Measurements from ENCODE around the gene ATN1.

The ATN1 gene

DNA sequence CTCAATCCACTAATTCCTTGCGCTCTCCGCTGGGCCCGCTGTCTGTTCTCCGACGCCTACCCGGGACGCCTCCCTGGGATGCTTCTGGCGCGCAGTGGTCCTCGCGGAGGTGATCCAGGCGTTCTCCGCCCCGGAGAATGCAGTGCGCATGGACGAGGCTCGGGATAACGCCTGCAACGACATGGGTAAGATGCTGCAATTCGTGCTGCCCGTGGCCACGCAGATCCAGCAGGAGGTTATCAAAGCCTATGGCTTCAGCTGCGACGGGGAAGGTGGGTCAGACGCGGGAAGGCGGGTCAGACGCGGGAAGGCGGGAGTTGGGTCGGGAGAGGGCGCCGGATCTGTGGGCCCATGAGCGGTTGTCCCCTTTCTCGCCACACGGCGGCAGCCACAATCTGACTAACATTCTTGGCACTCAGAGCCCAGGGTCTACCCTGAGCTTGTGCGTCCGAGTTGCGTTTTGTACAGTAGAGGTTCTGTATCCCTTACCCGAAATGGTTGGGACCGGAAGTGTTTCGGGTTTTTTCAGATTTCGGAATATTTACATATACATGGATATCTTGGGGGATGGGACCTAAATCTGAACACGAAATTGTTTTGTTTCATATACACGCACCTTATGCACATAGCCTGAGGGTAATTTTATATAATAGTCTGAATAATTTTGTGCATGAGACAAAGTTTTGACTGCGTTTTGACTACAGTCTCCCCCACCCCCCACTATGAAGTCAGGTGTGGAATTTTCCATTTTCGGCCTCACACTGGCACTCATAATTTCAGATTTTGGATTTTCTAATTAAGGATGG, 16.8 kb downstream of the ATN1 start:
- DNase-seq (ENCODE audit: low spot score), result peak; percentile 91

DNA sequence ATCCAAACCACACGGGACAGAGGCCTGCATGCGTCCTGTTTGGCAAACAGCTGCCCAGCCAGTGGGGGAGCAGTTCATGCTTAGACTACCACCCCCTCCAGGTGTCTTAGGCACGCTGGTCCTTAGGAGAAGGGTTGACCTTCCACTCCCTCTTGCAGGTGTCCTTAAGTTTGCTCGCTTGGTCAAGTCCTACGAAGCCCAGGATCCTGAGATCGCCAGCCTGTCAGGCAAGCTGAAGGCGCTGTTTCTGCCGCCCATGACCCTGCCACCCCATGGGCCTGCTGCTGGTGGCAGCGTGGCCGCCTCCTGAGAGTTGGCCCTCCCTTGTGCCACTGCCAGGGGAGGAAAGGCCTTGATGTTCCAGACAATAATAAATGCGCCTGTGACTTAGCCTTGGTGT, 17.9 kb downstream of the ATN1 start:
- no peak for DNase-seq (ENCODE audit: low spot score)

DNA sequence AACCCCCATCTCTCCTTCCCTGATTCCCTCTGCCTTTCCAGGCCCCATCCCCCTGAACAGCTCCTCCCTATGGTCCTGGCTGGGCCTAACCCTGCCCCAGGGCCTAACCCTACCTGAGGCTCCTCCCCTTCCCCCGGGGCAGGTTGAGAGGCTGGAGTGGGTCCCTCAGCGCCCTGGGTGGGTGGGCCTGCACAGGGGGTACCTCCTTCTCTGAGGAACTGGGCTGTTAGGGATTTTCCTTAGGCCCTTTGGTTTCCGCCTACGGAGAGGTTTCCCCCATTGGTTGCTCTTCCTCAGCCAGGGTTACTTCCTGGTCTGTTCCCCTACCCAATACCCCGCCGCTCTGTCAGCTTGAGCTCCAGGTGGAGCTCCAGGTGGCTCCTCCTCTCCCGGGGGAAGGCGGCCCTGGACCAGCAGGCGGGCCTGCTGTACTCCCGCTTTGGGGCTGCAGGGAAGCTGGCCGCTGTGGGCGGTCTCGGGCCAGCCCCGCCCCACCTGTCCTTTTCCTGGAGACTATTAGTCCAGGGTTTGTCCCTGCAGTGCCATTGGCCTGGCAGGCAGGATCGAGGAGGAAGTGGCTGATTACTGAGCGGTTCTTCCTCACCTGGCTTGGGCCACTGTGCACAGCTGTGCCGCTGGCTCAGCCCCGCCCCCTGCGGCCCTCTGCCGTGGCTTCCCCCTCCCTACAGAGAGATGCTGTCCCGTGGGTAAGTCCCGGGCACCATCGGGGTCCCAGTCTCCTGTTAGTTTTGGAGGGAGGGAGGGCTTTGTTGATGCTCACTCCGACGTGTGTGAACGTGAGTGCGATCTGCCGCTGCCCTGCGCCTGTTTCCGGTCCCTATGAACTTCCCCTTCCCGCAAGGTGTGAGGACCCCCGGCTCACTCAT, 18.5 kb downstream of the ATN1 start:
- DNase-seq (ENCODE audit: low spot score), result no peak

DNA sequence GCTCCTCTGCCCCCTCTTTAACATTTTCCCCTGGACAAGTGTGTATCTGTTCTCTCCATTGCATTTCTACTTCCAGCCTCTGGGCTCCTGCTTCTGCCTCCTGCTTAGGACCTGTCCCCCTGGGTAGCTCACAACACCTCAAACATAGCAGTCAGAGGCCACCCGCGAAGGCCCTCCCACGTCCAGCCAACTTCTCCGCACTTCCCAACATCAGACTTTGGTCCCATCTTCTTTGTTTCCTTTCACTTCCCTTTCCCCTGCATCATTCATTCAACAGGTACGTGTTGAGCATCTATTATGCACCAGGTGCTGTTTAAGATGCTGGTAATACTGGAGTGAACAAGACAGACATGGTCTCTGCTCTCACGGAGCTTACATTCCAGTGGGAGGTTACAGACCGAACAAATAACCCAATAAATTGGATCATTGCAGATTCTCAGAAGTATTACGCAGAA, 19.2 kb downstream of the ATN1 start:
- DNase-seq (ENCODE audit: low spot score), result no peak

DNA sequence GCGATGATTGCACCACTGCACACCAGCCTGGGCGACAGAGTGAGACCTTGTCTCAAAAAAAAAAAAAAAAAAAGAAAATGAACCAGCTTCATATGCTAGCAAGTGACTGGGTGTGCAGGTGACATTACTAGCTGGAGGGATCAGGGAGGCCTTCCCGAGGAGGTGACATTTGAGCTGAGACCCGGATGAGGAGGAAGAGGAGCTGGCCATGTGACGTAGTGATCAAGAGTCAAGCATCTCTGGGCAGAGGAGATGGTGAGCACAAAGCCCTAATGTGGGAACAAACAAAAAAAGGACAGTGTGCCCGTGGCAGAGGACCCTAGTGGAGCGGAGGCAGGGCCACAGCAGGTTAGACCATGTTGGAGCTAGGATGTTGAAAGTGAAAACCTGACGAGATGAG, 19.9 kb downstream of the ATN1 start:
- no peak for DNase-seq (ENCODE audit: low spot score)

DNA sequence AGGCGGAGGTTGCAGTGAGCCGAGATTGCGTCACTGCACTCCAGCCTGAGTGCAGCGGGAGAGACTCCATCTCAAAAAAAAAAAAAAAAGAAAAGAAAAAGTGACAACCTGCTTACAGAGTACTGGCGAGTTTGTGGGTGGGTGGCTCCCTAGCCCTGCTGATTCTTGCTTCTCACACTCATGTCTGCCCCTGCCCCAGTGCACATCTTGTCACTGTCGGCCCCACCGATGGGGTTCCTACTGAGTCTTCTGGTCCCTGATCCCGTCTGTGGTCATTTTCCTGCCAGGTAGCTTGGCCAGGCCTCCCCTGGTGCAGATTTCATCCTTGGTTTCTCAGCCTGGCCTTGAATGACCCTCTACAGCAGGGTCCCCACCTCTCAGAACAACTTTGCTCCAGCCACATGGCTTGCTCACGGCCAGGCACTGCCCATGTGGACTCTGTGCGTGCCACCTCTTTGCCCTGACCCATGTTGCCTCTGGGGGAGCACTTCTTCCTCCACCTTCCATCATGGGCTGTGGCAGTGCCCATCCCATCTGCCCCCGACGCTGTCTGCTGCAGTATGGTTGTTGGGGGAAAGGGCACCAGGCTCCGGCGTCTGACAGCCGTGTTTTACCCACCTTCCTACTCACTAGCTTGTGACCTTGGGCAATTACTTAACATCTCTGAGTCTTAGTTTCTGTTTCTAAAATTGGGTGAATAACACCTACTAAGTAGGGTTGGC, 21.3 kb downstream of the ATN1 start:
- DNase-seq (ENCODE audit: low spot score), result no peak

DNA sequence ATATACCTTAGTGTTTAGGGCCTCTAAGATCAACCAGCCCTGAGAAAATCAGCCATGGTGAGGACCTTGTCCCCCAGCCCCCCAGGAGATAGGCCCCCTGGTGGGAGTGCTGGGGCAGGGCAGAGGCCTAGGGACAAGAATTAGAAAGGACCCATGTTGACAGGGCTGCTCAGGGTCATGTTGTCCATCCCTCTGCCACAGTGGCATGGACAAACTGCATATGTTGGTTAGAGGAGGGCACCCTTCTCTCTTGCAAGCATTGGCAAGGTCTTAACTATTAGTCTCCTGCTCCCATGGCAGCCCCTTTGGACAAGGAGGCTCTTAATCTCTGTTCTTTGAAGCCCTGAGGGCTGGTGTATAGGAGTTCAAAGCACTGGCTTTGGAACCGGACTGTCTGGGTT, 22.6 kb downstream of the ATN1 start:
- no peak for DNase-seq (ENCODE audit: low spot score)

DNA sequence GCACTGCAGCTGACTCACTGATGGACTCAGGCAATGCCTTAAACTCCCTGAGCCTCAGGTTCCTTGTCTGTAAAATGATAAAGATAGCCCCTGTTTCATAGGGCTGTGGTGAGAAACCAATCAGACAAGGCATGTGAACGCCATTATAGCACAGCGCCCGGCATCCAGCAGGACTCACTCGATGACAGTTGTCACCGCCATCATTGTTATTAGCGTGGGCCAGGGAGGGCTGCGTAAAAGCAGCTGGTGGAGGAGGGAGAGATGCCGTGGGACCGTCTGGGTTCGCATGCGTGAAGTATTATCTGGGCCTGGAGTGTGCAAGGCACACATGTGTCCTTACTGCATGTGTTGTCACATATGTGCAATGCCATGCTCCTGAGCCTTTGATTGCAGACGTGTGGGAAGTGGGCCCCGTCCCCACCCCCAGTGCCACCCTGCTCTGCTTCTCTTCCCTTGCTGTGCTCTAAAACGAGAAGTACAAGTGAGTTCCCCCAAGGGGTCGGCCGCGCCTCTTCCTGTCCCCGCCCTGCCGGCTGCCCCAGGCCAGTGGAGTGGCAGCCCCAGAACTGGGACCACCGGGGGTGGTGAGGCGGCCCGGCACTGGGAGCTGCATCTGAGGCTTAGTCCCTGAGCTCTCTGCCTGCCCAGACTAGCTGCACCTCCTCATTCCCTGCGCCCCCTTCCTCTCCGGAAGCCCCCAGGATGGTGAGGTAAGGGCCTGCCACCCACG, 23.2 kb downstream of the ATN1 start, which contains the start of gene PTPN6:
PTPN6 (plus strand) TSS at position 546 of the 730 bp plus-strand sequence; CDS start at position 703, 157 bp downstream.
- no peak for DNase-seq (ENCODE audit: low spot score)

DNA sequence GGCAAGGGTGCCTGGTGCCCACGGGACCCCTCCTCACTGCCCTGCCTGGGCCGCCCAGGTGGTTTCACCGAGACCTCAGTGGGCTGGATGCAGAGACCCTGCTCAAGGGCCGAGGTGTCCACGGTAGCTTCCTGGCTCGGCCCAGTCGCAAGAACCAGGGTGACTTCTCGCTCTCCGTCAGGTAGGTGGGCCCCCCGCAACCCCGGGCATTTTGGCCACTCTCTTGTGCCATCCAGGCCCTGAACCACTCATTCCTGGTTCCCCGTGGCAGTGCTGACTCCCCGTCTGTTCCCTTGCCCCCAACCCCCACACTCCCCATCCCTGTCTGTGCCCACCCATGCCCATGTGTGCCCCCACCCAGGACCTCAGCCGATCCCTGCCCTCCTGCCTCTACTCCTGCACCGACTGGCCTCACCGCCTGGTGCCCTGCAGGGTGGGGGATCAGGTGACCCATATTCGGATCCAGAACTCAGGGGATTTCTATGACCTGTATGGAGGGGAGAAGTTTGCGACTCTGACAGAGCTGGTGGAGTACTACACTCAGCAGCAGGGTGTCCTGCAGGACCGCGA, 23.9 kb downstream of the ATN1 start:
- DNase-seq (ENCODE audit: low spot score), result no peak

DNA sequence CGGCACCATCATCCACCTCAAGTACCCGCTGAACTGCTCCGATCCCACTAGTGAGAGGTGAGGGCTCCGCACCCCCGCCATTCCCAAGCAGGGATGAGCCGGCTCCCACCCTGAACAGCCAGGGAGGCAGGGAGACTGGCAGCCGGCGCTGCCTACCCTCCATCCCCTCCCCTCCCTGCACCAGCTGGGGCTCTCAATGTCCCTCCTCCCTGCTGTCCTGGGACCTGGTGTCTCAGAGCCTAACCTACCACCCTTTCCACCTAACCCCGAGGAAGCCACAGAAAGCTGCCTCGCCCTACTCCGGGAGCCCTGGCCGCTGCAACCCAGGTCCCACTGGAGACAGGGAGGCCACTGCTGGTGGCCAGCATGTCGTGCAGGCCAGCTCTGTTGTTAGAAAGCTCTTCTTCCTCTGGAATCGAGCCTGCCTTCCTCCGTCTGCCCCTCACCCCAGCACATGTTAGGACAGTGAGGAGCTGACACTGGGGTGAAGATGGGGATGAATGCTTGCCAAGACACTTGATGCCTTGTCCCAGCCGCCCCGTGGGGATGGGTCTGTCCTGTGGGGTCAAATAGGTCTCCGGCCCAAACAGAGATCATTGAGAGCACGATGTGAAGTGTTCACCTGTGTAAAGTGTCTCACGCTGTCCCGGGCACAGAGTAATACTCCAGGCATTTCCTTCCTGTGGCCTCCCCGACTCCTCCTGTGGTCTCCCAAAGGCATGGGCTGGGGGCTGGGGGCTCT, 24.5 kb downstream of the ATN1 start:
- DNase-seq (ENCODE audit: low spot score), result no peak

DNA sequence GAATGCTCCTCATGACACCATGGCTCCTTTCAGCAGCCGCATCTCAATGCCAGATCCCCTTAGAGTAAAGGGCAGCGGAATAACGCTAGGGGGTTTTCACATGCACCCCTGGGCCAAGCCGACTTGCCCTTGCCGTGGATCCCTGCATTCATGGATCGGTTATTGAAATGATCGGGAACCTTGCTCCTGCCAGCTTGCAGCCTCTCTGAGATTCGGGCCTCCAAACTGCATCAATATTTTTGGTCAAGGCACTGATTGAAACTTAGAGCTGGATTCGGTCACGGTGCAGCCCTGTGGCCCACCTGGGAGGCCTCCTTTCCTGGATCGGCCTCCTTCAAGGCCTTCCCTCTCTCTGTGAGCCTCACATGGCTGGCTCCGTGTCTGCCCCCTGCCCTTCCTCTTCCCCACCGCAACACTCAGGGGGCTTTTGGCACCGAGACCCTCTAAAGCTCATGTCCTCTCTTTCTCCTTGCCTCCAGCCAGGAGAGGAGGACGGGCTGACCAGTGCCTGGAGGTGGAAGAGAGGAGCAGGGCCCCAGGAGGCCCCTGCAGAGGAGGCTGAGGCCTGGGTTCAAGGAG, 25.2 kb downstream of the ATN1 start:
- no peak for DNase-seq (ENCODE audit: low spot score)

DNA sequence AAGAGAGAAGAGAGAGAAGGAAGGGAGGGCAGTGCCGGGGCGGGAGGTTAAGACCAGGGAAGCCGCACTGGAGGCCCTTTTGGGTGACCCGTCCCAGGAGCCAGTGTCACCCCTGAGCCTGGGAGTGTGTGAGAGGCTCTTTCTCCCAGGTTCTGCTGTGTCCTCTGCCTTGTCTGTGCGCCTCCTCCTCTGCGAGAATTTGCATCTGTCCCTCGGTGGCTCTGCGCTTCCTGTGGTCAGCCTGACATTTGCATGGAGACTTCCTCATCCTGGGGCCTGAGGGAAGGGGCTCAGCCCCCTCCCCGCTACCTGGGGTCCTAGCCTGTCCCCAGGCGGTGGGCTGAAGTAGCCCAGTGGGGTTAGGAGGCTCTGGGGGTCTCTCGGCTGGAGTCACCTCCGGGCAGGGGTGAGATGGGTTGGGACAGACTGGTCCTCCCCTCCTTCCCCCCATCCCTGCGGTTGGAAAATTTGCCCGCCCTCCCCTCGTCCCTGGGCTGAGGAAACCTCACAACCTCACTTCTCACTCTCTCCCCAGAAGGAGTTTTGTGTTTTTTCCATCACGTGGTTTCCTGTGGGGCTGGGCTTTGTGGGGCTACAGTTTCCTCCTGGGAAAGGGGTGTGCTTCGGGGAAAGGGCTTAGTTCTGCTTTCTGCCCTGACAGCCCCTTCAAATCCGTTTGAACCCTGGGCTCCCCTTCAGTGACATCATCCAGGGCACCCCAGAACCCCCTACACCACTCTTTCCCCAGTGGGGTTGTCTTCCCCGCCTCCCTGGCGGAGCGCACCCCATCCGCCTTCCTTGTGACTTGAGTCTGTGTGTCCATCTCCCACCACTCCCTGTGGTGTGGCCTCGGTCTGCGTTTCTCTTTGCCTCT, 25.9 kb downstream of the ATN1 start:
- DNase-seq (ENCODE audit: low spot score), result no peak

DNA sequence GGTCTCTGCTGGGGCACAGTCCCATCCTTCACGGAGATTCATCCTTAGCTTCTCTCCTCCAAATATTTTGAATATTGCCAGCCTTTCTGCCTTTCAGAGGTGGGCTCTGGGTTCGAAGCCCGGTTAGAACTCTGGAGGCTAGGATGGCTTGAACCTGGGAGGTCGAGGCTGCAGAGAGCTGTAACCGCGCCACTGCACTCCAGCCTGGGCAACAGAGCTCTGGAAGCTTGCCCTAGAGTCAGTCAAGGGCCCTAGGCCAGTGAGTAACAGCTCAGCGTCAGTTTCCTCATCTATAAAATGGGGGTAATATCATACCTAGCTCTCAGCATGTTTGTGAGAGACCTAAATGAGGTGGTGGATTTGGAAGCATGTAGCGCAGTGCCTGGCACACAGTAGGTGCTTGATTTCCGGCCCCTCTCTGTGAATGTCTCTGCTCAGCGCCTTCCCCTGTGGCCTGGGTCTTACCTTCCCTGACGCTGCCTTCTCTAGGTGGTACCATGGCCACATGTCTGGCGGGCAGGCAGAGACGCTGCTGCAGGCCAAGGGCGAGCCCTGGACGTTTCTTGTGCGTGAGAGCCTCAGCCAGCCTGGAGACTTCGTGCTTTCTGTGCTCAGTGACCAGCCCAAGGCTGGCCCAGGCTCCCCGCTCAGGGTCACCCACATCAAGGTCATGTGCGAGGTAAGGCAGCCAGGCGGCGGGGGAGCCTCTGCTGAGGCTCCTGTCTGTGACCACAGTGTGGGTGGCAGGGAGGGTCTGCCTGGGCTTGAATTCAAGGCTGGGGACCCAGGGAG, 26.8 kb downstream of the ATN1 start:
- no peak for DNase-seq (ENCODE audit: low spot score)

DNA sequence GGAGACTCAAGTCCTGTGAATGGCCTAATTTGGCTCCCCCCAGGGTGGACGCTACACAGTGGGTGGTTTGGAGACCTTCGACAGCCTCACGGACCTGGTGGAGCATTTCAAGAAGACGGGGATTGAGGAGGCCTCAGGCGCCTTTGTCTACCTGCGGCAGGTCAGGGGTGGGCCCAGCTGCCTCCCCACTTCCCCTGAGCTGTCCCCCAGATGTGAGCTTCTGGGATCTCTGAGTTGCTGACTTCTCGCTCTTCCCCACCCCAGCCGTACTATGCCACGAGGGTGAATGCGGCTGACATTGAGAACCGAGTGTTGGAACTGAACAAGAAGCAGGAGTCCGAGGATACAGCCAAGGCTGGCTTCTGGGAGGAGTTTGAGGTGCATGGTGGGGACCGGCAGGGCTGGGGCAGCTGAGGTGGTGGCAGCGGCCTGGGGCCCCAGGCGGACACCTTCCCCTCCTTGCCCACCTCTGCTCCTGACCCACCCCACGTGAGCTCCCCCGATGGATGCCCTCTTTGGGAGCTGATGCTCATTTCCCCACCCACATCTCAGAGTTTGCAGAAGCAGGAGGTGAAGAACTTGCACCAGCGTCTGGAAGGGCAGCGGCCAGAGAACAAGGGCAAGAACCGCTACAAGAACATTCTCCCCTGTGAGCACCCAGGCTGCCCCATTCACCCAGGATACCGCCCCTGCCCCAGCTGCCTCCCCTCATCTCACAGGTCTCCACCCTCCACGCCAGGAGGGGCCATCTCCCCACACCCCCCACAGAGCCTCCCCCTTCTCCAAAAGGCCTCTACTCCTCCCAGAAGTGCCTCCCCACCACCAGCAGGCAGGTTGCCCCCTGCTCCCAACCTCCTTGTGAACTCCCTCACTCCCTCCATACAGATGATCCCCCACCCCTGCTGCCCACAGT, 27.6 kb downstream of the ATN1 start:
- no peak for DNase-seq (ENCODE audit: low spot score)

DNA sequence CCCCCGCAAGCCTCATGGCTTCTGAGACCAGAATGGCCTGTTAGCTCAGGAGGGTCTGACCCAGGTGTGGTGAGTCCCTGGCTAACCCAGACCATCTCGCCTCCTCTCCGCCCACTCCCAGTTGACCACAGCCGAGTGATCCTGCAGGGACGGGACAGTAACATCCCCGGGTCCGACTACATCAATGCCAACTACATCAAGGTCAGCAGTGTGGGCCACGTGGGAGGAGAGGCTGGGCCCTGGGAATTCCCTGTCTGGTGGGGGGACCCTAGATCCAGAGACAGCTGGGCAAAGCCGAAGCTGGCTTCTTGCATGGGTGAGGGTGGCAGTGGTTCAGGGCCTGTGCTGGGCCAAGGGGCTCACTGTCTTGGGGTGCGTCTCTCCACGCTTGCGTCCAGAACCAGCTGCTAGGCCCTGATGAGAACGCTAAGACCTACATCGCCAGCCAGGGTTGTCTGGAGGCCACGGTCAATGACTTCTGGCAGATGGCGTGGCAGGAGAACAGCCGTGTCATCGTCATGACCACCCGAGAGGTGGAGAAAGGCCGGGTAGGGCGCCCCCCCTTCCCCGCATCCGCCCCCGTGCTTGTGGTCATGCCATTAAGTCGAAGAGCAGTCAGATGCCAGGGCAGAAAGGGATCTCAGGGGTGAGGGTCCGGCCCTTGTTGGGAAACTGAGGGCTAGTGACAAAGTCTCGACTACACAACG, 28.4 kb downstream of the ATN1 start:
- no peak for DNase-seq (ENCODE audit: low spot score)

DNA sequence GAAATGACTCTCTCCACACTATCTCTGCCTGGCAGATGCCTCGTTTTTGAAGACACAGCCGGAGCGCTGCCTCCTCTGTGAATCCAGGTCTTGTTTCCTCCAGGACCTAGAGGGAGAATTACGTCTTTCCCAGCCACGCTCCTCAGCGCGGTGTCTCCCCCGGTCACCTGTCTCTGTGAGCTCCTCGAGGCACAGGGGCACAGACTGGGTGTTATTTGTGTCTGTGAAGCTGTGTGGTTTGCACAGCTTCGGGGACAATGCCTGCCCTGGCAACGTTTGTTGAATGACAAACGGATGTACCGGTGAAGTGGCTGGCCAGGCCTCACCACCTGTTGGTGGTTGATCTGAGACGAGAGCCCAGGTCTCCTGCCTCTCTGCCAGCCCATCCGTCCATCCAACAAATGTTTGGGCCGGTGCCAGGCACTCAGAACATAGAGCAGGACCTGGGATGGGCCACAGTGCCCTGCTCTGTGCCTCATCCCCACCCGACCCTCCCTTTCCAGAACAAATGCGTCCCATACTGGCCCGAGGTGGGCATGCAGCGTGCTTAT, 29.5 kb downstream of the ATN1 start:
- DNase-seq (ENCODE audit: low spot score), result no peak
